Ascending aorta (tissue), 2 donors: ENCODE data around the gene RAB5IF. TPM values are rescaled to one million over a fixed set of nuclear protein-coding genes. Genes with fewer than 3 reads are reported as not detected.

ENCODE experiments used
- DNase-seq, 2 donors: peaks; one replicate each; pipeline ENCODE4 v3.0.0-alpha.2; 2019; ENCODE audit warnings: low spot score in 2 of 2
- H3K27ac ChIP-seq, 2 donors: fragments of 200-600 bp; sonication (generic); one replicate each; pipeline ENCODE4 v1.5.1; 2016 to 2017; ENCODE audit warnings: mild to moderate bottlenecking in 1 of 2
- H3K27me3 ChIP-seq: fragments of 200-600 bp; sonication (generic); one replicate; pipeline ENCODE4 v1.5.1; 2017
- H3K36me3 ChIP-seq, 2 donors: fragments of 200-600 bp; sonication (generic); one replicate each; pipeline ENCODE4 v1.5.1; 2016
- H3K4me1 ChIP-seq, 2 donors: fragments of 200-600 bp; sonication (generic); one replicate each; pipeline ENCODE4 v1.5.1; 2016 to 2017; ENCODE audit warnings: mild to moderate bottlenecking in 1 of 2
- H3K4me3 ChIP-seq, 2 donors: fragments of 200-600 bp; sonication (generic); one replicate each; pipeline ENCODE4 v1.5.1; 2016 to 2017; ENCODE audit warnings: mild to moderate bottlenecking in 1 of 2
- H3K9me3 ChIP-seq, 2 donors: fragments of 200-600 bp; sonication (generic); one replicate each; pipeline ENCODE4 v1.5.1; 2016
- CTCF ChIP-seq, 3 experiments: fragments of 200-600 bp in 2 of 3; fragments of 450-650 bp in 1 of 3; sonication (generic) in 2 of 3; IDR thresholded peaks; one replicate each; pipeline ENCODE4 v1.5.1; 2016 to 2019; ENCODE audit warnings: antibody characterized with exemption in 3 of 3, mild to moderate bottlenecking in 1 of 3, moderate library complexity in 1 of 3
- intact Hi-C: fragments of 100-400 bp; cut with DNase I; formaldehyde crosslinking; loops from one replicate; pipeline ENCODE4 v1.15.1; 2023
- total RNA-seq: library from RNA; depleted of rRNA; stranded (reverse); fragments of >200 nt; gene quantifications from one replicate; pipeline ENCODE4 v1.1.0, GENCODE V29; 2016

The RAB5IF gene
- total RNA-seq, 1 donor from 2014 or later, result 28.4 TPM

GRCh38 chr20:36614781-36615557 is 9.4 kb downstream of the RAB5IF start:
- H3K4me3 ChIP-seq, result no peak overlapping the region
- no peaks in the 10 kb centered on the region for H3K27me3 ChIP-seq
- no peaks in the 10 kb centered on the region for H3K9me3 ChIP-seq
- no peaks in the 10 kb centered on the region for H3K4me1 ChIP-seq
- TF ChIP-seq CTCF (IDR thresholded peaks at IDR 0.05), result no peak
- H3K36me3 ChIP-seq, result peaks cover 39 to 52% of the 10 kb centered on the region in 2 donors
- DNase-seq, result no peak
- H3K27ac ChIP-seq, result no peak overlapping the region
- intact Hi-C loops, result no loop called here

- H3K9me3 ChIP-seq, result no peaks in the 10 kb centered on the region
These were observed 15.3 kb downstream of the RAB5IF start for GRCh38 chr20:36620917-36621316.

GRCh38 chr20:36623444-36623843 is 17.9 kb downstream of the RAB5IF start:
- Histone ChIP-seq H3K27me3 (no peaks in the 10 kb centered on the region), H3K4me1 (no peaks in the 10 kb centered on the region), H3K9me3 (no peaks in the 10 kb centered on the region), H3K36me3 (no peaks in the 10 kb centered on the region), H3K27ac (no peak overlapping the region), H3K4me3 (no peak overlapping the region)
- DNase-seq, result no peak
- no peak for TF ChIP-seq CTCF (IDR thresholded peaks at IDR 0.05)
- intact Hi-C loops, result no loop called here

More at GRCh38 chr20:36620917-36621316, 15.3 kb downstream of the RAB5IF start:
- intact Hi-C loops, result no loop called here
- no peaks in the 10 kb centered on the region for H3K4me1 ChIP-seq
- no peak for DNase-seq
- no peak overlapping the region for H3K27ac ChIP-seq
- no peak for TF ChIP-seq CTCF (IDR thresholded peaks at IDR 0.05)
- H3K4me3 ChIP-seq, result no peak overlapping the region
- no peaks in the 10 kb centered on the region for H3K36me3 ChIP-seq
- H3K27me3 ChIP-seq, result no peaks in the 10 kb centered on the region

GRCh38 chr20:36624068-36624943 is 18.7 kb downstream of the RAB5IF start:
- TF ChIP-seq CTCF (IDR thresholded peaks at IDR 0.05), result no peak
- Histone ChIP-seq H3K9me3 (no peaks in the 10 kb centered on the region), H3K27me3 (no peaks in the 10 kb centered on the region), H3K4me3 (no peak overlapping the region), H3K4me1 (no peaks in the 10 kb centered on the region), H3K36me3 (no peaks in the 10 kb centered on the region), H3K27ac (no peak overlapping the region)
- intact Hi-C loops, result no loop called here
- DNase-seq, result no peak

- no peak for TF ChIP-seq CTCF (IDR thresholded peaks at IDR 0.05)
- no peak overlapping the region for H3K27ac ChIP-seq
These were observed 19.4 kb downstream of the RAB5IF start for GRCh38 chr20:36624944-36625324.

More at GRCh38 chr20:36624944-36625324, 19.4 kb downstream of the RAB5IF start:
- no peaks in the 10 kb centered on the region for H3K27me3 ChIP-seq
- H3K4me1 ChIP-seq, result no peaks in the 10 kb centered on the region
- no peak overlapping the region for H3K4me3 ChIP-seq
- H3K9me3 ChIP-seq, result no peaks in the 10 kb centered on the region
- DNase-seq, result no peak
- intact Hi-C loops, result no loop called here
- H3K36me3 ChIP-seq, result no peaks in the 10 kb centered on the region
